WTC11 (cell line): Measurements from ENCODE around the gene VWF. TPM values are rescaled to one million over a fixed set of nuclear protein-coding genes. Genes with fewer than 3 reads are reported as not detected.

Experiments
- total RNA-seq: library from RNA; stranded (reverse); gene quantifications from 3 replicates; pipeline ENCODE4 v1.2.3, GENCODE V29; 2021

Gene VWF
- total RNA-seq, 1 experiment from 2014 or later = 0.48 TPM

Other genes starting within 250 kb of the VWF start
- 2.8 to 4.0 TPM (median 3.1 TPM) in 3 replicates for gene ANO2, start 179.4 kb downstream of the VWF start, total RNA-seq
- 241 to 260 TPM (median 251 TPM) in 3 replicates for gene CD9, start 75.7 kb upstream of the VWF start, total RNA-seq
- gene PLEKHG6, start 186.0 kb upstream of the VWF start, total RNA-seq = 36.8 to 46.4 TPM (median 38.4 TPM) in 3 replicates
- gene TNFRSF1A, start 217.4 kb upstream of the VWF start, total RNA-seq = 32.3 to 44.1 TPM (median 32.4 TPM) in 3 replicates